Immature natural killer cell (primary cell): ENCODE results near the gene LRRC74B. TPM values are rescaled to one million over a fixed set of nuclear protein-coding genes. Genes with fewer than 3 reads are reported as not detected.
"Not testable (repeated sequence)": the region's sequence is repeated elsewhere in the genome, so short reads cannot be mapped to it uniquely, and the experiment has no call there.

Source experiments
- DNase-seq, 3 donors: peaks; one replicate each; pipeline ENCODE4 v3.0.0; 2022; ENCODE audit warnings: mixed read lengths in 1 of 3
- H3K27ac Mint-ChIP-seq, 6 donors: one replicate each; pipeline ENCODE4 v1.8.0; 2020; ENCODE audit warnings: mixed read lengths in 6 of 6, mild to moderate bottlenecking in 5 of 6, inconsistent platforms in 4 of 6, moderate library complexity in 3 of 6
- H3K27me3 Mint-ChIP-seq, 3 donors: one replicate each; pipeline ENCODE4 v1.8.0; 2020 to 2021; ENCODE audit warnings: low read depth in 3 of 3, mild to moderate bottlenecking in 3 of 3, mixed read lengths in 3 of 3, moderate library complexity in 3 of 3, inconsistent platforms in 1 of 3
- H3K36me3 Mint-ChIP-seq, 3 donors: one replicate each; pipeline ENCODE4 v1.8.0; 2020; ENCODE audit warnings: mixed read lengths in 3 of 3, inconsistent platforms in 2 of 3, mild to moderate bottlenecking in 2 of 3
- H3K4me1 Mint-ChIP-seq, 2 donors: one replicate each; pipeline ENCODE4 v1.8.0; 2020; ENCODE audit warnings: inconsistent platforms in 2 of 2, mild to moderate bottlenecking in 2 of 2, mixed read lengths in 2 of 2, moderate library complexity in 1 of 2
- H3K4me3 Mint-ChIP-seq, 5 donors: one replicate each; pipeline ENCODE4 v1.8.0; 2020; ENCODE audit warnings: mild to moderate bottlenecking in 5 of 5, mixed read lengths in 5 of 5, inconsistent platforms in 3 of 5, moderate library complexity in 3 of 5
- H3K9me3 Mint-ChIP-seq, 6 donors: one replicate each; pipeline ENCODE4 v1.8.0; 2020; ENCODE audit warnings: mild to moderate bottlenecking in 6 of 6, mixed read lengths in 6 of 6, inconsistent platforms in 4 of 6, moderate library complexity in 3 of 6
- polyA plus RNA-seq, 3 donors: library from polyadenylated mRNA; unstranded; fragments of 300-500 nt; fragmentation: Illumina TruSeq; gene quantifications; one replicate each; pipeline ENCODE4 v1.2.3, GENCODE V29; 2021

The LRRC74B gene
- polyA plus RNA-seq, 3 donors from 2014 or later = not detected

DNA sequence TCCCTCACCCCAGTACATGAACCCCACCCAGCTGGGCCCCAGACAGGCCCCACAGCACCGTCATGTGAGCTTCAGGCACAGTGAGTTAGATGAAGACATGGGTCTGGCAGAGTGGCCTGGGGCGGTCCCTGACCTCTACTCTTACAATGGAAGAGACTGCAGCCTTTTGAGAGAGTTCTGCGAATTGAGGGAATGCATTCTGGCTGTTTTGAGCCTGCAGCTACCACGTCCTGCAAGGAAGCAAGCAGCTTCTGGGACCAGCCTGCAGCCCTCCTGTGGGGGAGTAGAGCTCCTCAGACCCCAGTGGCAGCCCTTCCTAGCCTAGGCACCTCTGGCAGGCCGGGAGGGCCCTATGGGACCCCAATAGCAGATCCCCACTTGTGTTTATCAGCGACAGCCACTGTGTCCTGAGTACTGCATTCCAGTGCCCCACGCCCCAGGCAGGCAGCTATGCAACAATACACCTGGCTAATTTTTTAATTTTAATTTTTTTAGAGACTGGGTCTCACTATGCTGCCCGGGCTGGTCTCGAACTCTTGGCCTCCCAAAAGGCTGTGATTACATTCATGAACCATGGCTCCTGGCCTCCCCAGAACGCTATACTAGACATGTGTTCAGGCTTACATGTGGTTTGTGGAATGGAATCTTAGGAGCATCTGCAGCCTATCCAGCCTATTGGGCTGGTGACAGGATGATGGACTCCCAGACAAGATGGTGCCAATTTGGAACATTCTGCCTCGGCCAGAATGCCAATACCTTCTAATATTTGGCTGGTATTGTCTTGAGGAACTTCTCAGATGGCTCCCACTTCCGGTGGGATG, 12.7 kb upstream of the LRRC74B start:
- Mint-ChIP-seq H3K27me3 (peaks cover 4 to 6% (median 4%) of the 10 kb centered on the region in 3 donors), H3K36me3 (no peaks in the 10 kb centered on the region), H3K4me3 (no peak overlapping the region), H3K9me3 (no peaks in the 10 kb centered on the region), H3K4me1 (no peaks in the 10 kb centered on the region), H3K27ac (no peak overlapping the region)
- DNase-seq = no peak

DNA sequence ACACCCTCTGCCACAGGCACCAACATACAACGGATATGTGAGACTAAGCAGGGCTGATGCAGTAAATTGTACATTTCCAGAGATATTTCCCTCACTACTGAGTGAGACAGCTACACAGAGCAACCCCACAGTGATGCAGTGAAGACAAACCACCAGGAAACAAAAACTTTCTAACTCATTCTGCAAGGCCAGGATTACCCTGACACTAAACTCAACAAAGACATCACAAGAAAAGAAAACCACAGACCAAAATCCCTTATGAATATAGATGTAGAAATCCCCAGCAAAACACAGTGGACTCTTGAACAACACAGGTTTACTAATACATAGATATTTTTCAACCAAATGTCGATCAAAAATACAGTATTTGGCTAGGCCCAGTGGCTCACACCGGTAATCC, 11.9 kb upstream of the LRRC74B start:
- Mint-ChIP-seq H3K4me3 (no peak overlapping the region), H3K4me1 (no peaks in the 10 kb centered on the region), H3K27me3 (peaks cover 4 to 6% (median 4%) of the 10 kb centered on the region in 3 donors), H3K27ac (no peak overlapping the region), H3K9me3 (no peaks in the 10 kb centered on the region), H3K36me3 (no peaks in the 10 kb centered on the region)
- DNase-seq = no peak

GRCh38 chr22:21034989-21035388, 10.8 kb upstream of the LRRC74B start:
- Mint-ChIP-seq H3K4me3 (no peak overlapping the region), H3K36me3 (no peaks in the 10 kb centered on the region)

DNA sequence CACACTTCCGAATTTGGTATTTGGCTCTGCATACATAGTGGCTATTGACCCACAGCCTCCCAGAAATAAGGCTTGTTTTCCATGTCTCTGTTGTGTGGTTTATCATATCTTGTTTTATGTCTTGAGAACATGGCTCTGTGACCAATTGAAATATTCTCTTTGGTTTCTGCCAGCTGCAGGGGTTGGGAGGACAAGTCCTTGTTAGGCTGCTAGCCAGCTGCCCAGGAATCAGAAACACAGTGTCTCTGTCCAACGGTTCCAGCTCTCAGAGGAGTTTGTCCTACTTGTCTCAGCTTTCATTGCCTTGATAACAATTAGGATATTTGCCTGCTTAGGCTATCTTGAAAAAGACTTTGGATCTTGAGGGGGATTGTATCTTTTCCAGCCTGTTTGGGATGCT, 7.3 kb upstream of the LRRC74B start:
- Mint-ChIP-seq H3K9me3 (no peaks in the 10 kb centered on the region), H3K27me3 (peaks cover 2 to 5% (median 3%) of the 10 kb centered on the region in 3 donors), H3K27ac (no peak overlapping the region), H3K4me3 (no peak overlapping the region), H3K36me3 (no peaks in the 10 kb centered on the region), H3K4me1 (peaks cover 5 to 6% of the 10 kb centered on the region in 2 donors)
- DNase-seq = no peak

More at GRCh38 chr22:21034989-21035388, 10.8 kb upstream of the LRRC74B start:
- Mint-ChIP-seq H3K9me3 (no peaks in the 10 kb centered on the region), H3K27me3 (peaks cover 4% of the 10 kb centered on the region in 3 donors), H3K27ac (no peak overlapping the region), H3K4me1 (no peaks in the 10 kb centered on the region)
- no peak for DNase-seq

GRCh38 chr22:21039158-21039557, 6.6 kb upstream of the LRRC74B start:
- H3K4me1 Mint-ChIP-seq, H3K4me3 Mint-ChIP-seq, H3K27ac Mint-ChIP-seq, H3K27me3 Mint-ChIP-seq, H3K36me3 Mint-ChIP-seq, DNase-seq, H3K9me3 Mint-ChIP-seq: not testable (repeated sequence)

DNA sequence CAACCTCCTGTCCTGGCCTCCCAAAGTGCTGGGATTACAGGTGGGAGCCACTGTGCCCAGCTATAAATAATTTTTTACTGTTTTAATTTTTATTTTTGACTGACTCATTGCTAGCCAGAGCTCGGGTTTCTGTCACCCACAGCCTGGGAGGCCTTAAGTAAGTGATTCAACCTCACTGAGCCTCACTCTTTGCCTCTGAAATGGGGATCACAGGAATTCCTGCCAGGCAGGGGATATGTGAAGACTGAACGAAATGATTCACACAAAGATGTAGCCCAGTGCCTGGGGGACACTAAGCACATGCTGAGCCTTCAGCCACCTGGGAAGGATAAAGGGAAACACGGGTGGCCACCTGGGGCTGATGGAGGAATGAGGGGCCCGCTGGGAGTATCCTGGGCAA, 3.8 kb upstream of the LRRC74B start:
- H3K36me3 Mint-ChIP-seq = no peaks in the 10 kb centered on the region
- no peak overlapping the region for H3K4me3 Mint-ChIP-seq
- peaks cover 24 to 27% of the 10 kb centered on the region in 2 donors for H3K4me1 Mint-ChIP-seq
- DNase-seq = no peak
- H3K27ac Mint-ChIP-seq = no peak overlapping the region
- no peaks in the 10 kb centered on the region for H3K9me3 Mint-ChIP-seq
- H3K27me3 Mint-ChIP-seq = peaks cover 5 to 15% (median 10%) of the 10 kb centered on the region in 3 donors

GRCh38 chr22:21042978-21043859, 2.5 kb upstream of the LRRC74B start:
- Mint-ChIP-seq H3K27me3 (peaks cover 5 to 15% (median 10%) of the 10 kb centered on the region in 3 donors), H3K27ac (peak overlapping the region in 3 of 6 donors; percentile 44 to 83 (median 53))

GRCh38 chr22:21043860-21044535, 1.7 kb upstream of the LRRC74B start:
- Mint-ChIP-seq H3K27me3 (peaks cover 5 to 15% (median 10%) of the 10 kb centered on the region in 3 donors), H3K4me3 (no peak overlapping the region), H3K36me3 (no peaks in the 10 kb centered on the region), H3K27ac (peak overlapping the region in 1 of 6 donors; percentile 44), H3K4me1 (peaks cover 24 to 27% of the 10 kb centered on the region in 2 donors), H3K9me3 (no peaks in the 10 kb centered on the region)
- DNase-seq = no peak

More at GRCh38 chr22:21042978-21043859, 2.5 kb upstream of the LRRC74B start:
- H3K36me3 Mint-ChIP-seq = no peaks in the 10 kb centered on the region
- no peaks in the 10 kb centered on the region for H3K9me3 Mint-ChIP-seq
- DNase-seq = no peak
- H3K4me1 Mint-ChIP-seq = peaks cover 24 to 27% of the 10 kb centered on the region in 2 donors
- peak overlapping the region in 1 of 5 donors; percentile 6 for H3K4me3 Mint-ChIP-seq

DNA sequence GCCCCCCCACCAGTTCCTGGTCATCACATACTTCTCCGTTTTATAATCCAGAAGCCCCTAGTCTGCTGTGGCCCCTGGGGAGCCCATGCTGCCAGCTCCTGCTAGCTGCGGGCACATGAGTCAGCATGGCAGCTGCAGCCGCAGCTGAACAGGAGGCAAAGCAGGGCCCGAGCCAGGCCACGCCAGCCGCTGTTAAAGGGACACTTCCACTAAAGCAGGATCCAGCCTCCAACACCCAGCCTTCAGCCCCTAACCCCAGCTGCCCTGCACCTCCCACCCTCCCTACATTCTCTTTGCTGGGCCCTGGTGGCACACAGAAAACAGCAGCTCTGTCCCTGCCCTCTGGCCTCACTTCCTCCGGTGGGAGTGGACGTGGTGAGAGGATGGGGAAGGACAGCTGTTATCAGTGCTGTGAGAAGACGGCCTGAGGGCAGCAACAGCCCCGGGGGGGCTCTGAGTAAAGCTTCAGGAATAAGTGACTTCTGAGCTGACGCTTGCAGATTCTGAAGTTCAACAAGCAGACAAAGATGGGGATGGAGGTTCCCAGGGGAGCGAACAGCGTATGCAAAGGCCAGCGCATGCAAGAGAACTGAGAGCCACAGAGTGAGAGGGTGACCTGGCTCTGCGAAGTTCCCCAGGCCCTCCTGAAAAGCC, 688 bp upstream of the LRRC74B start:
- H3K4me3 Mint-ChIP-seq = peak overlapping the region; percentile 67 to 80 (median 71)
- H3K27ac Mint-ChIP-seq = peak overlapping the region in 5 of 6 donors; percentile 84 to 93 (median 91)
- no peaks in the 10 kb centered on the region for H3K36me3 Mint-ChIP-seq
- H3K9me3 Mint-ChIP-seq = no peaks in the 10 kb centered on the region
- H3K27me3 Mint-ChIP-seq = peaks cover 5 to 15% (median 10%) of the 10 kb centered on the region in 3 donors
- DNase-seq = no peak
- peaks cover 24 to 27% of the 10 kb centered on the region in 2 donors for H3K4me1 Mint-ChIP-seq

DNA sequence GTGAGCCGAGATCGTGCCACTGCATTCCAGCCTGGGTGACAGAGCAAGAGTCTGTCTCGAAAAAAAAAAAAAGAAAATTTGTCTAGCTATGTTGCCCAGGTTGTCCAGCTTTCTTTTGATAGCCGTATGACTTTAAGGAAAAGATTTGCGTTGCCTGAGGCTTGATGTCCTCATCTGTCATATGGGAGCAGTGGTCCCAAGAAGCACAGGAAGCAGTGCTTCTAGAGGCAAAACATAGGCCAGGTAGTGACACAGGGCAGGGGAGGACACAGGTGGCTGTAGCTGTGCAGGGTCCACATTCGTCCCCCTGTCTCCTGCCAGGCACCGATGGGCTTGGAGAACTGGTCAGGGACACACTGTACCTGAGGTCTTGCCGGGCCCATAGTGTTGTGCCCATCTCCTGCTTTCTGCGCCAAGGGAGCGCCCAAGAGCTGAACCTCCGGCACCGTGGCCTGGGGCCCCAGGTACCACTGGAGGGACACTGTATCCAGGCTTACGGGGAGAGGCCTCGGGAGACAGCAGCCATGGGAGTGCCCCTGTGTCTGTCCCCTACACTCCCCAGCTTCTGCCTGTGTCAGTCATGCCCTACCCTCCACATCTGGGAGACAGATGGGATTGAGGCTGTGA, 1.4 kb downstream of the LRRC74B start:
- H3K36me3 Mint-ChIP-seq = no peaks in the 10 kb centered on the region
- peaks cover 5 to 15% (median 10%) of the 10 kb centered on the region in 3 donors for H3K27me3 Mint-ChIP-seq
- no peak overlapping the region for H3K4me3 Mint-ChIP-seq
- no peak for DNase-seq
- peaks cover 24 to 27% of the 10 kb centered on the region in 2 donors for H3K4me1 Mint-ChIP-seq
- H3K9me3 Mint-ChIP-seq = no peaks in the 10 kb centered on the region
- H3K27ac Mint-ChIP-seq = peak overlapping the region in 2 of 6 donors; percentile 31 to 34

- Mint-ChIP-seq H3K27ac (peak overlapping the region in 1 of 6 donors; percentile 34), H3K27me3 (peaks cover 5 to 15% (median 10%) of the 10 kb centered on the region in 3 donors), H3K4me1 (peaks cover 24 to 27% of the 10 kb centered on the region in 2 donors), H3K4me3 (no peak overlapping the region), H3K36me3 (no peaks in the 10 kb centered on the region), H3K9me3 (no peaks in the 10 kb centered on the region)
- DNase-seq = no peak
Observed at GRCh38 chr22:21047730-21048129, 2.0 kb downstream of the LRRC74B start.

GRCh38 chr22:21048448-21048847, 2.7 kb downstream of the LRRC74B start:
- H3K4me1 Mint-ChIP-seq = peaks cover 18 to 22% of the 10 kb centered on the region in 2 donors
- DNase-seq, H3K36me3 Mint-ChIP-seq, H3K9me3 Mint-ChIP-seq, H3K4me3 Mint-ChIP-seq: not testable (repeated sequence)
- peak overlapping the region in 2 of 6 donors; percentile 26 to 34 for H3K27ac Mint-ChIP-seq
- H3K27me3 Mint-ChIP-seq = peaks cover 5 to 12% (median 8%) of the 10 kb centered on the region in 3 donors

DNA sequence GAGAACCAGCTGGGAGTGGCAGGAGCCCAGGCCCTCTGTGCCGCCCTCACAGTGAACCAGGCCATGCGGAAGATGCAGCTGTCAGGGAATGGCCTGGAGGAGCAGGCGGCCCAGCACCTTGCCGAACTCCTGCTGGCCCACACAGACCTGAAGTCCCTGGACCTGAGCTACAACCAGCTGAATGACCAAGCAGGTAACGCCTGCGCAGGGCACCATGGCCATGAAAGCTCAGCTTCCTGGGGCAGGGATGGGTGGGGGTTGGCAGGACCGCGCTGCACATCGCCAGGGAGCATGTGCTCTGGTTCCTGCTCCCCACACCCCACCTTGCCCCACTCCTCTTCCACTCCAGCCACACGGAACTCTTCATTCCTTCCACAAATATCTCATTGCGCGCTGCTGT, 3.2 kb downstream of the LRRC74B start:
- not testable (repeated sequence) for H3K36me3 Mint-ChIP-seq, H3K4me3 Mint-ChIP-seq, H3K27ac Mint-ChIP-seq, DNase-seq, H3K9me3 Mint-ChIP-seq
- peaks cover 5 to 10% (median 7%) of the 10 kb centered on the region in 3 donors for H3K27me3 Mint-ChIP-seq
- H3K4me1 Mint-ChIP-seq = peaks cover 17 to 19% of the 10 kb centered on the region in 2 donors
